OCI-LY3 (cell line): ENCODE measurements around the gene SPATA31C2.

Source experiments
- H2AFZ ChIP-seq: fragments of 200-600, 300-600 bp; shearing (Covaris generic); 2 replicates; pipeline ENCODE4 v1.6.0; 2014; ENCODE audit warnings: antibody characterized with exemption, low read depth, low read length
- H3K27ac ChIP-seq: fragments of 200-600, 300-600 bp; sonication (generic); 2 replicates; pipeline ENCODE4 v1.5.1; 2014; ENCODE audit warnings: mild to moderate bottlenecking, low read length, moderate library complexity, mixed read lengths
- H3K27me3 ChIP-seq: fragments of 200-600, 300-600 bp; sonication (generic); 2 replicates; pipeline ENCODE4 v1.6.1; 2014; ENCODE audit warnings: low read depth, low read length, mixed read lengths
- H3K36me3 ChIP-seq: fragments of 200-600, 300-600 bp; sonication (generic); replicated peaks from 2 replicates; pipeline ENCODE3; 2014; ENCODE audit warnings: low read depth, low read length, mixed read lengths
- H3K4me1 ChIP-seq: fragments of 300-600, 200-600 bp; sonication (generic); 2 replicates; pipeline ENCODE4 v1.6.1; 2014; ENCODE audit warnings: low read length, mixed read lengths
- H3K4me2 ChIP-seq: fragments of 200-600, 300-600 bp; sonication (generic); 2 replicates; pipeline ENCODE4 v1.6.1; 2014; ENCODE audit warnings: low read length, mixed read lengths
- H3K4me3 ChIP-seq: fragments of 300-600, 200-600 bp; sonication (generic); 2 replicates; pipeline ENCODE4 v1.5.1; 2014; ENCODE audit warnings: antibody characterized with exemption, mild to moderate bottlenecking, low read length, moderate library complexity
- H3K79me2 ChIP-seq: fragments of 300-600, 200-600 bp; shearing (Covaris generic); 2 replicates; pipeline ENCODE4 v1.6.1; 2014; ENCODE audit warnings: mild to moderate bottlenecking, low read length, mixed read lengths
- H3K9ac ChIP-seq: fragments of 300-600, 200-600 bp; shearing (Covaris generic); 2 replicates; pipeline ENCODE4 v1.6.0; 2014; ENCODE audit warnings: mild to moderate bottlenecking, low read length, moderate library complexity
- H3K9me3 ChIP-seq: fragments of 200-600, 300-600 bp; shearing (Covaris generic); 2 replicates; pipeline ENCODE4 v1.6.1; 2014; ENCODE audit warnings: low read length, mixed read lengths; ENCODE audit not compliant: insufficient read depth
- H4K20me1 ChIP-seq: fragments of 200-600, 300-600 bp; sonication (generic); 2 replicates; pipeline ENCODE4 v1.6.1; 2016; ENCODE audit warnings: low read length, mixed read lengths; ENCODE audit not compliant: insufficient read depth
- EZH2phosphoT487 ChIP-seq: fragments of 200-600 bp; shearing (Covaris generic); IDR thresholded peaks from 2 replicates; pipeline ENCODE4 v1.6.1; 2018; ENCODE audit warnings: antibody characterized with exemption, mixed run types, low read depth
- TF ChIP-seq, protein P1 (sequence below): fragments of 200-600, 300-600 bp; sonication (generic); IDR thresholded peaks from 2 replicates; pipeline ENCODE4 v1.5.1; 2014; ENCODE audit warnings: antibody characterized with exemption, low read length, low read depth

SPATA31C2 gene

DNA sequence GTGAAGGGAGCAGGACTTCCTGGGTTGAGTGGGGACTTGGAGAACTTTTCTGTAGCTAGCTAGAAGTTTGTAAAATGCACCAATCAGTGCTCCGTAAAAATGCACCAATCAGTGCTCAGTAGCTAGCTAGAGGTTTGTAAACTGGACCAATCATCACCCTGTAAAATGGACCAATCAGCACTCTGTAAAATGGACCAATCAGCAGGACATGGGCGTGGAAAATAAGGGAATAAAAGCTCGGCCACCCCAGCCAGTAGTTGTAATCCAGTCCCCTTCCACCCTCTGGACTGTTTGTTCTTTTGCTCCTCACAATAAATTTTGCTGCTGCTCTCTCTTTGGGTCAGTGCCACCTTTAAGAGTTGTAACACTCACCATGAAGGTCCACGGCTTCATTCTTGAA, 29.5 kb downstream of the SPATA31C2 start:
- Histone ChIP-seq H3K27ac (no peak overlapping the region), H3K9me3 (no peaks in the 10 kb centered on the region)
- TF ChIP-seq, protein P1, sequence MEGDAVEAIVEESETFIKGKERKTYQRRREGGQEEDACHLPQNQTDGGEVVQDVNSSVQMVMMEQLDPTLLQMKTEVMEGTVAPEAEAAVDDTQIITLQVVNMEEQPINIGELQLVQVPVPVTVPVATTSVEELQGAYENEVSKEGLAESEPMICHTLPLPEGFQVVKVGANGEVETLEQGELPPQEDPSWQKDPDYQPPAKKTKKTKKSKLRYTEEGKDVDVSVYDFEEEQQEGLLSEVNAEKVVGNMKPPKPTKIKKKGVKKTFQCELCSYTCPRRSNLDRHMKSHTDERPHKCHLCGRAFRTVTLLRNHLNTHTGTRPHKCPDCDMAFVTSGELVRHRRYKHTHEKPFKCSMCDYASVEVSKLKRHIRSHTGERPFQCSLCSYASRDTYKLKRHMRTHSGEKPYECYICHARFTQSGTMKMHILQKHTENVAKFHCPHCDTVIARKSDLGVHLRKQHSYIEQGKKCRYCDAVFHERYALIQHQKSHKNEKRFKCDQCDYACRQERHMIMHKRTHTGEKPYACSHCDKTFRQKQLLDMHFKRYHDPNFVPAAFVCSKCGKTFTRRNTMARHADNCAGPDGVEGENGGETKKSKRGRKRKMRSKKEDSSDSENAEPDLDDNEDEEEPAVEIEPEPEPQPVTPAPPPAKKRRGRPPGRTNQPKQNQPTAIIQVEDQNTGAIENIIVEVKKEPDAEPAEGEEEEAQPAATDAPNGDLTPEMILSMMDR: no peak
- TF ChIP-seq EZH2phosphoT487: no peak

DNA sequence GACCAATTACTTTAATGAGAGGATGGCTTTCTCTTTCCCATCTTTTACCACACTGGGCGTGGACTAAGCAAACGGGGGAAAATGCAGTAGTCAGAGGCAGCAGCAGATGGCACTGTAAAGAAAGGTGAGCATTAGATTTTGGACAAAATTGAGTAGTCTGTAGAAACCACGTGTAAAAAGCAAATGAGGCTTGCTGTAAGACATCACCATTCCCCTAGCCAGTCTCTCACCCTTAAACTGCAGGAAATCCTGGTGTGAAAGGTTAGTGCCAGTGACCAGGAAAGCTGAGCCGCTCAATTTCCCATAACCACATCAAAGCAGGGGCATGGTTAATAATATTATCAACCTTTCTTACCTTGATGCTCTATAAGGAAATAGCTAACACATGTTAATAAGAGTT, 31.8 kb downstream of the SPATA31C2 start:
- H3K4me3 ChIP-seq: no peak overlapping the region
- no peaks in the 10 kb centered on the region for H4K20me1 ChIP-seq
- no peaks in the 10 kb centered on the region for H3K79me2 ChIP-seq
- no peak overlapping the region for H3K9ac ChIP-seq
- no peaks in the 10 kb centered on the region for H3K36me3 ChIP-seq
- H3K4me2 ChIP-seq: no peak overlapping the region
- H3K9me3 ChIP-seq: no peaks in the 10 kb centered on the region
- no peaks in the 10 kb centered on the region for H3K27me3 ChIP-seq
- no peak overlapping the region for H3K27ac ChIP-seq
- no peak for TF ChIP-seq EZH2phosphoT487
- TF ChIP-seq, protein P1: peak; percentile 33
- H2AFZ ChIP-seq: no peak overlapping the region
- no peaks in the 10 kb centered on the region for H3K4me1 ChIP-seq

More for the DNA sequence above, 29.5 kb downstream of the SPATA31C2 start:
- no peak overlapping the region for H3K9ac ChIP-seq
- H3K27me3 ChIP-seq: no peaks in the 10 kb centered on the region
- no peaks in the 10 kb centered on the region for H3K79me2 ChIP-seq
- H3K4me3 ChIP-seq: no peak overlapping the region
- H4K20me1 ChIP-seq: no peaks in the 10 kb centered on the region
- no peaks in the 10 kb centered on the region for H3K36me3 ChIP-seq
- no peaks in the 10 kb centered on the region for H3K4me1 ChIP-seq
- H3K4me2 ChIP-seq: no peak overlapping the region
- no peak overlapping the region for H2AFZ ChIP-seq

DNA sequence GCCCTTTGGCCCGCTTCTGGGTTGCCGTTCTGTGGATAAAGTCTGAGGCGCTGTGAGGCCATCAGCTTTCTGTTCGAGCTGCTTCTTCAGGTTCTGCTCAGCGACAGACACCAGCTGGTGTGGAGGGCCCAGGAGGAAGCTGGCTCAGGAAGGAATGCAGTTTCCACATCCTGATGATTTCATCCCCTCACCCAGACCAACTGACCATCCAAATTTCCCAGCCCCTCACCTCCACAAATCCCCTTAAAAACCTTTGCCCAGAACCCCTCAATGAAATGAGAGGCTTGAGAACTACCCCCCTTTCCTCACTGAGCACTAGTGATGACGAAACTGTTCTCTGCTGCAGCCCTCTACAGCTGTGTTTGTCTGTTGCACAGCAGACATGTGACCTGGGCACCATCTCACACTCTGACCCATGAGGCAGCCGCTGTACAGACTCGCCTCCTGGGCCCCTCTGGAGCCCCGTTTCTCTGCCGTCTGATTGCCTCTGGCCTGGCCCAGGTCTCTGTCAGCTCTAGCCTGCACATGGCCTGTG, 45.4 kb downstream of the SPATA31C2 start:
- H3K9me3 ChIP-seq: no peaks in the 10 kb centered on the region
- H3K4me3 ChIP-seq: no peak overlapping the region
- H3K9ac ChIP-seq: no peak overlapping the region
- no peaks in the 10 kb centered on the region for H3K4me1 ChIP-seq
- TF ChIP-seq EZH2phosphoT487: no peak
- TF ChIP-seq, protein P1: no peak
- no peaks in the 10 kb centered on the region for H3K79me2 ChIP-seq
- H3K27me3 ChIP-seq: no peaks in the 10 kb centered on the region
- H3K4me2 ChIP-seq: no peak overlapping the region
- no peaks in the 10 kb centered on the region for H4K20me1 ChIP-seq
- no peak overlapping the region for H3K27ac ChIP-seq
- H2AFZ ChIP-seq: no peak overlapping the region
- no peaks in the 10 kb centered on the region for H3K36me3 ChIP-seq

DNA sequence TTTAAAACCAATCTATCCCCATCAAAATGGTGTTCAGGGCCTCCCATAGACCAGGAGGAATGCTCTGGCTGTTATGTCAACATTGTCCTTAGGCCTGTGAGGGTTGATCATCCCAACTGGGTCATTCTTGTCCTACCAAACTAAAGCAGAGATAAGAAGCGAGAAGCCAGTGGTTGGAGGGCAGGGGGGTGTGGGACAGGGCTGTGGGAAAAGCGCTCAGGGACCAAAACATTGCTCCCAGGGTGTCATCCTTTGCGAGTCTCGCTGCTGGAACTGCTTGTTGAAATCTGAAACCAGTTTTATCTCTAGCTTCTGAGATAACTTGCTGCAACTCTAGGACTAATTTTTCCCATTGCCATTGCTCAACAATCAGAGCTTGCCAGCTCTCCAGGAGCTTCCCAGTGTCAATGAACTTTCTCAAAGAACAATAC, 48.1 kb downstream of the SPATA31C2 start:
- Histone ChIP-seq H2AFZ (no peak overlapping the region), H3K27me3 (no peaks in the 10 kb centered on the region), H3K79me2 (no peaks in the 10 kb centered on the region), H3K4me2 (no peak overlapping the region), H3K4me1 (no peaks in the 10 kb centered on the region), H3K4me3 (no peak overlapping the region), H3K9ac (no peak overlapping the region), H3K9me3 (no peaks in the 10 kb centered on the region), H4K20me1 (no peaks in the 10 kb centered on the region), H3K36me3 (no peaks in the 10 kb centered on the region), H3K27ac (no peak overlapping the region)
- no peak for TF ChIP-seq EZH2phosphoT487
- TF ChIP-seq, protein P1: no peak
